HEK293 (cell line): ENCODE data around the gene BDH1.

Experiments used
- BCL11A ChIP-seq: fragments of 450-650 bp; formaldehyde crosslinking; IDR thresholded peaks from 2 replicates; pipeline ENCODE4 v1.5.1; 2016; ENCODE audit warnings: low read depth, missing biosample characterization, missing genetic modification characterization
- YY1 ChIP-seq: fragments of 450-650 bp; formaldehyde crosslinking; IDR thresholded peaks from 2 replicates; pipeline ENCODE4 v1.5.1; 2018; ENCODE audit warnings: missing biosample characterization, missing genetic modification characterization
- ZNF792 ChIP-seq: fragments of 450-650 bp; formaldehyde crosslinking; IDR thresholded peaks from 2 replicates; pipeline ENCODE4 v1.5.1; 2016; ENCODE audit warnings: missing biosample characterization, missing genetic modification characterization
- ZNF843 ChIP-seq: fragments of 450-650 bp; formaldehyde crosslinking; IDR thresholded peaks from 2 replicates; pipeline ENCODE4 v1.5.1; 2016; ENCODE audit warnings: missing biosample characterization, missing genetic modification characterization
- TF ChIP-seq, protein P1 (sequence below): fragments of 450-650 bp; formaldehyde crosslinking; IDR thresholded peaks from 2 replicates; pipeline ENCODE4 v1.5.1; 2016; ENCODE audit warnings: missing biosample characterization, missing genetic modification characterization, low read depth
- TF ChIP-seq, protein P2 (sequence below): fragments of 450-650 bp; formaldehyde crosslinking; IDR thresholded peaks from 2 replicates; pipeline ENCODE4 v1.5.1; 2016; ENCODE audit warnings: missing biosample characterization, missing genetic modification characterization

DNA sequence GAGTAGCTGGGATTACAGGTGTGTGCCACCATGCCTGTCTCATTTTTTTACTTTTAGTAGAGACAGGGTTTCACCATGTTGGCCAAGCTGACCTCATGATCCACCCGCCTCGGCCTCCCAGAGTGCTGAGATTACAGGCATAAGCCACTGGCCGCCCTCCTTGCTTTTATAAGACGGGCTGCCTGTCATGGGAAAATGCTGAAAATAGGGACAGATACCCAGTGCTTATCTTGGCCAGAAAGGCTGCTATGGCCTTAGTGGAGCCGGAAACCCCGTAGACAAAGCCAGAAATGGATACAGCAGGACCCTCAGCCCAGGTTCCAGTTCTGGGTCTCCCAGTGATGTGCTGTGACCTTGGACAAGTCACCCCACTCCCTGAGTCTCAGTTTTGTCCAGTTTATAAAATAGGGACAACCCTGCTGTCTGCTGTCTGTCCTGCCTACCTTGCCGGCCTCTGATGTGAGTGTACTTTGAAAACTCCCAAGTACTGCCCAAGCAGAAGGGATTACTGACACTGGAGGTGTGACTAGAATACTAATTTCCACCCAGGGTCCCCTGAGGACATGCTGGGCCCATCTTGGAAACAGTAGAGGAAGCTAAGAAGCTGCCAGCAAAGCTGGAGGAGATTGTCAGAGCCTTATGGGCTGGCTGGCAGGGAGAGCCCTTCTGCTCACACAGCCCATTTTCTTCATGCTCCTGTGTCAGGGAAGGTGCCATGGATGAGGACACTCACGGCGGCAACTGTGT lies 59.6 kb downstream of the BDH1 start:
- TF ChIP-seq, protein P1, sequence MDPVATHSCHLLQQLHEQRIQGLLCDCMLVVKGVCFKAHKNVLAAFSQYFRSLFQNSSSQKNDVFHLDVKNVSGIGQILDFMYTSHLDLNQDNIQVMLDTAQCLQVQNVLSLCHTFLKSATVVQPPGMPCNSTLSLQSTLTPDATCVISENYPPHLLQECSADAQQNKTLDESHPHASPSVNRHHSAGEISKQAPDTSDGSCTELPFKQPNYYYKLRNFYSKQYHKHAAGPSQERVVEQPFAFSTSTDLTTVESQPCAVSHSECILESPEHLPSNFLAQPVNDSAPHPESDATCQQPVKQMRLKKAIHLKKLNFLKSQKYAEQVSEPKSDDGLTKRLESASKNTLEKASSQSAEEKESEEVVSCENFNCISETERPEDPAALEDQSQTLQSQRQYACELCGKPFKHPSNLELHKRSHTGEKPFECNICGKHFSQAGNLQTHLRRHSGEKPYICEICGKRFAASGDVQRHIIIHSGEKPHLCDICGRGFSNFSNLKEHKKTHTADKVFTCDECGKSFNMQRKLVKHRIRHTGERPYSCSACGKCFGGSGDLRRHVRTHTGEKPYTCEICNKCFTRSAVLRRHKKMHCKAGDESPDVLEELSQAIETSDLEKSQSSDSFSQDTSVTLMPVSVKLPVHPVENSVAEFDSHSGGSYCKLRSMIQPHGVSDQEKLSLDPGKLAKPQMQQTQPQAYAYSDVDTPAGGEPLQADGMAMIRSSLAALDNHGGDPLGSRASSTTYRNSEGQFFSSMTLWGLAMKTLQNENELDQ = no peak
- TF ChIP-seq, protein P2, sequence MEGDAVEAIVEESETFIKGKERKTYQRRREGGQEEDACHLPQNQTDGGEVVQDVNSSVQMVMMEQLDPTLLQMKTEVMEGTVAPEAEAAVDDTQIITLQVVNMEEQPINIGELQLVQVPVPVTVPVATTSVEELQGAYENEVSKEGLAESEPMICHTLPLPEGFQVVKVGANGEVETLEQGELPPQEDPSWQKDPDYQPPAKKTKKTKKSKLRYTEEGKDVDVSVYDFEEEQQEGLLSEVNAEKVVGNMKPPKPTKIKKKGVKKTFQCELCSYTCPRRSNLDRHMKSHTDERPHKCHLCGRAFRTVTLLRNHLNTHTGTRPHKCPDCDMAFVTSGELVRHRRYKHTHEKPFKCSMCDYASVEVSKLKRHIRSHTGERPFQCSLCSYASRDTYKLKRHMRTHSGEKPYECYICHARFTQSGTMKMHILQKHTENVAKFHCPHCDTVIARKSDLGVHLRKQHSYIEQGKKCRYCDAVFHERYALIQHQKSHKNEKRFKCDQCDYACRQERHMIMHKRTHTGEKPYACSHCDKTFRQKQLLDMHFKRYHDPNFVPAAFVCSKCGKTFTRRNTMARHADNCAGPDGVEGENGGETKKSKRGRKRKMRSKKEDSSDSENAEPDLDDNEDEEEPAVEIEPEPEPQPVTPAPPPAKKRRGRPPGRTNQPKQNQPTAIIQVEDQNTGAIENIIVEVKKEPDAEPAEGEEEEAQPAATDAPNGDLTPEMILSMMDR (tag by site-specific recombination) = no peak
- TF ChIP-seq YY1 (tag by site-specific recombination) = no peak
- TF ChIP-seq BCL11A (tag by site-specific recombination) = no peak
- TF ChIP-seq ZNF792 (tag by site-specific recombination) = no peak
- TF ChIP-seq ZNF843 (tag by site-specific recombination) = no peak
